Measurements from ENCODE around the gene PTPRT. TPM values are rescaled to one million over a fixed set of nuclear protein-coding genes. Genes with fewer than 3 reads are reported as not detected.

The PTPRT gene
- polyA plus RNA-seq, 1 of the 3 experiments (the other 2 are of a cell fraction) = not detected

DNA sequence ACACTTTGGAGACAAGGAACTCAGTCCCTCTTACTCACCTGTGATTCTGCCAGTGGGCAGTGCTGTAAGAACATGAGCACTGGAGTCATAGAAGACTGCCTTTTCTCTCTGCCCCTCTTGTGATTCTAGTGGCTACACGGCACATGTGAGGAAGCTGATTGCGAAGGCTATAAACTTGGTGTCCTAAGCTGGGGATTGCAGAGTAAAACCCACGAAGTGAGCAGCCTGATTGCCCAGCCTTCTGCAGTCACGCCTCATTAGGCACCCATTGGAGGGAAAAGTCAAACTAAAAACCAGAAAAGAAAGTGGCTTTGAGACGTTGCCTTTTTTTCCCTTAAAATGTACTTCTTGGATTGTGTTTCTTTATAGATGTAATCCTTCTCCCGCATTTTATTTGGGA lies 823.1 kb downstream of the PTPRT start:
- Histone ChIP-seq H3K9me3 (no peaks in the 10 kb centered on the region), H4K20me1 (ENCODE audit: insufficient read depth) (no peaks in the 10 kb centered on the region), H3K4me1 (ENCODE audit: control insufficient read depth in 1 of 2, insufficient read depth in 2 of 2, low read depth in 1 of 2, low read length in 1 of 2) (no peaks in the 10 kb centered on the region), H3K9me2 (no peaks in the 10 kb centered on the region), H3K4me3 (ENCODE audit: low read depth in 2 of 2, low read length in 1 of 2) (no peak overlapping the region), H3K9ac (no peak overlapping the region), H2AFZ (ENCODE audit: low read depth) (no peak overlapping the region), H3K27ac (ENCODE audit: low read depth in 2 of 2, low read length in 1 of 2) (no peak overlapping the region), H3K27me3 (ENCODE audit: insufficient read depth) (no peaks in the 10 kb centered on the region), H3K4me2 (no peak overlapping the region), H3K36me3 (replicated peaks in 1 of 2; ENCODE audit: control insufficient read depth in 1 of 2, insufficient read depth in 2 of 2, low read length in 1 of 2) (no peaks in the 10 kb centered on the region), H3F3A (replicated peaks; ENCODE audit: insufficient read depth) (no peaks in the 10 kb centered on the region), H3K79me2 (ENCODE audit: insufficient read depth) (no peaks in the 10 kb centered on the region)
- no peak for TF ChIP-seq CHD2 (IDR thresholded peaks at IDR 0.05; ENCODE audit: low read length, partially characterized antibody)
- TF ChIP-seq RXRA (IDR thresholded peaks at IDR 0.05; ENCODE audit: borderline replicate concordance, low read depth) = no peak
- TF ChIP-seq TEAD4 (IDR thresholded peaks at IDR 0.05; ENCODE audit: borderline replicate concordance, insufficient read depth) = no peak
- TF ChIP-seq GATA2 (CRISPR knock-in tag; IDR thresholded peaks at IDR 0.05) = no peak
- TF ChIP-seq RFX5 (IDR thresholded peaks at IDR 0.05; ENCODE audit: low read length) = no peak
- TF ChIP-seq, protein P1, sequence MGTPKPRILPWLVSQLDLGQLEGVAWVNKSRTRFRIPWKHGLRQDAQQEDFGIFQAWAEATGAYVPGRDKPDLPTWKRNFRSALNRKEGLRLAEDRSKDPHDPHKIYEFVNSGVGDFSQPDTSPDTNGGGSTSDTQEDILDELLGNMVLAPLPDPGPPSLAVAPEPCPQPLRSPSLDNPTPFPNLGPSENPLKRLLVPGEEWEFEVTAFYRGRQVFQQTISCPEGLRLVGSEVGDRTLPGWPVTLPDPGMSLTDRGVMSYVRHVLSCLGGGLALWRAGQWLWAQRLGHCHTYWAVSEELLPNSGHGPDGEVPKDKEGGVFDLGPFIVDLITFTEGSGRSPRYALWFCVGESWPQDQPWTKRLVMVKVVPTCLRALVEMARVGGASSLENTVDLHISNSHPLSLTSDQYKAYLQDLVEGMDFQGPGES (IDR thresholded peaks at IDR 0.05; ENCODE audit: low read depth, low read length) = no peak
- TF ChIP-seq, protein P2, sequence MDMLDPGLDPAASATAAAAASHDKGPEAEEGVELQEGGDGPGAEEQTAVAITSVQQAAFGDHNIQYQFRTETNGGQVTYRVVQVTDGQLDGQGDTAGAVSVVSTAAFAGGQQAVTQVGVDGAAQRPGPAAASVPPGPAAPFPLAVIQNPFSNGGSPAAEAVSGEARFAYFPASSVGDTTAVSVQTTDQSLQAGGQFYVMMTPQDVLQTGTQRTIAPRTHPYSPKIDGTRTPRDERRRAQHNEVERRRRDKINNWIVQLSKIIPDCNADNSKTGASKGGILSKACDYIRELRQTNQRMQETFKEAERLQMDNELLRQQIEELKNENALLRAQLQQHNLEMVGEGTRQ (IDR thresholded peaks at IDR 0.05; ENCODE audit: borderline replicate concordance, low read depth, low read length) = no peak
- TF ChIP-seq RCOR1 (IDR thresholded peaks at IDR 0.05; ENCODE audit: low read length) = no peak
- TF ChIP-seq TCF12 (IDR thresholded peaks at IDR 0.05) = no peak
- no peak for TF ChIP-seq EZH2phosphoT487 (IDR thresholded peaks at IDR 0.05; ENCODE audit: borderline replicate concordance, low read depth)
- TF ChIP-seq GABPA (IDR thresholded peaks at IDR 0.05; ENCODE audit: low read depth) = no peak
- no peak for TF ChIP-seq MEF2A (IDR thresholded peaks at IDR 0.05; ENCODE audit: borderline replicate concordance, low read depth)
- no peak for TF ChIP-seq FOSL2 (IDR thresholded peaks at IDR 0.05; ENCODE audit: borderline replicate concordance, low read depth)
- TF ChIP-seq, protein P3, sequence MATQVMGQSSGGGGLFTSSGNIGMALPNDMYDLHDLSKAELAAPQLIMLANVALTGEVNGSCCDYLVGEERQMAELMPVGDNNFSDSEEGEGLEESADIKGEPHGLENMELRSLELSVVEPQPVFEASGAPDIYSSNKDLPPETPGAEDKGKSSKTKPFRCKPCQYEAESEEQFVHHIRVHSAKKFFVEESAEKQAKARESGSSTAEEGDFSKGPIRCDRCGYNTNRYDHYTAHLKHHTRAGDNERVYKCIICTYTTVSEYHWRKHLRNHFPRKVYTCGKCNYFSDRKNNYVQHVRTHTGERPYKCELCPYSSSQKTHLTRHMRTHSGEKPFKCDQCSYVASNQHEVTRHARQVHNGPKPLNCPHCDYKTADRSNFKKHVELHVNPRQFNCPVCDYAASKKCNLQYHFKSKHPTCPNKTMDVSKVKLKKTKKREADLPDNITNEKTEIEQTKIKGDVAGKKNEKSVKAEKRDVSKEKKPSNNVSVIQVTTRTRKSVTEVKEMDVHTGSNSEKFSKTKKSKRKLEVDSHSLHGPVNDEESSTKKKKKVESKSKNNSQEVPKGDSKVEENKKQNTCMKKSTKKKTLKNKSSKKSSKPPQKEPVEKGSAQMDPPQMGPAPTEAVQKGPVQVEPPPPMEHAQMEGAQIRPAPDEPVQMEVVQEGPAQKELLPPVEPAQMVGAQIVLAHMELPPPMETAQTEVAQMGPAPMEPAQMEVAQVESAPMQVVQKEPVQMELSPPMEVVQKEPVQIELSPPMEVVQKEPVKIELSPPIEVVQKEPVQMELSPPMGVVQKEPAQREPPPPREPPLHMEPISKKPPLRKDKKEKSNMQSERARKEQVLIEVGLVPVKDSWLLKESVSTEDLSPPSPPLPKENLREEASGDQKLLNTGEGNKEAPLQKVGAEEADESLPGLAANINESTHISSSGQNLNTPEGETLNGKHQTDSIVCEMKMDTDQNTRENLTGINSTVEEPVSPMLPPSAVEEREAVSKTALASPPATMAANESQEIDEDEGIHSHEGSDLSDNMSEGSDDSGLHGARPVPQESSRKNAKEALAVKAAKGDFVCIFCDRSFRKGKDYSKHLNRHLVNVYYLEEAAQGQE (IDR thresholded peaks at IDR 0.05; ENCODE audit: low read depth, low read length) = no peak
- TF ChIP-seq, protein P4, sequence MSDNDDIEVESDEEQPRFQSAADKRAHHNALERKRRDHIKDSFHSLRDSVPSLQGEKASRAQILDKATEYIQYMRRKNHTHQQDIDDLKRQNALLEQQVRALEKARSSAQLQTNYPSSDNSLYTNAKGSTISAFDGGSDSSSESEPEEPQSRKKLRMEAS (IDR thresholded peaks at IDR 0.05; ENCODE audit: low read depth) = no peak
- no peak for DNase-seq
- ChIA-PET POLR2A (no interaction called here), CTCF (no interaction called here)
- 11% methylated on average over 6 of the region's 6 CpGs for WGBS (ENCODE audit: low lambda C conversion rate)

Data from SK-N-SH (cell line).